HCT116 (cell line): ENCODE data around the gene TXN.

Experiments
- EZH2 ChIP-seq: fragments of 200-600 bp; sonication (generic); IDR thresholded peaks from 2 replicates; pipeline ENCODE4 v1.6.1; 2017; ENCODE audit warnings: antibody characterized with exemption, mixed run types
- JUND ChIP-seq: IDR thresholded peaks from 2 replicates; pipeline ENCODE4 v1.6.1; 2012
- POLR2A ChIP-seq: IDR thresholded peaks from 2 replicates; pipeline ENCODE4 v1.7.0; 2011; ENCODE audit warnings: borderline replicate concordance; ENCODE audit not compliant: insufficient read depth, insufficient read length; ENCODE audit errors: extremely low read depth
- POLR2AphosphoS5 ChIP-seq: IDR thresholded peaks from 2 replicates; pipeline ENCODE4 v1.6.1; 2011; ENCODE audit warnings: mild to moderate bottlenecking, low read depth, low read length, moderate library complexity
- REST ChIP-seq: IDR thresholded peaks from 2 replicates; pipeline ENCODE4 v1.6.1; 2012; ENCODE audit warnings: low read depth
- SRF ChIP-seq: IDR thresholded peaks from 2 replicates; pipeline ENCODE4 v1.6.1; 2012; ENCODE audit warnings: low read depth
- YY1 ChIP-seq: IDR thresholded peaks from 2 replicates; pipeline ENCODE4 v1.6.1; 2011; ENCODE audit warnings: low read length, low read depth, moderate library complexity, mild to moderate bottlenecking; ENCODE audit not compliant: insufficient replicate concordance; ENCODE audit errors: extremely low read depth
- TF ChIP-seq, protein P1 (sequence below), 3 experiments: fragments of 200-600 bp in 1 of 3; sonication (generic) in 1 of 3; IDR thresholded peaks in 2 of 3; conservative IDR thresholded peaks in 1 of 3; 2 replicates each; pipeline ENCODE4 v1.5.1; 2012 to 2017; ENCODE audit warnings: low read depth in 2 of 3, low read length in 2 of 3, antibody characterized with exemption in 1 of 3, borderline replicate concordance in 1 of 3, control low read depth in 1 of 3, mild to moderate bottlenecking in 1 of 3, mixed read lengths in 1 of 3, mixed run types in 1 of 3, moderate library complexity in 1 of 3; ENCODE audit not compliant: insufficient read depth in 1 of 3
- TF ChIP-seq, protein P2 (sequence below): IDR thresholded peaks from 2 replicates; pipeline ENCODE4 v1.6.1; 2012

DNA sequence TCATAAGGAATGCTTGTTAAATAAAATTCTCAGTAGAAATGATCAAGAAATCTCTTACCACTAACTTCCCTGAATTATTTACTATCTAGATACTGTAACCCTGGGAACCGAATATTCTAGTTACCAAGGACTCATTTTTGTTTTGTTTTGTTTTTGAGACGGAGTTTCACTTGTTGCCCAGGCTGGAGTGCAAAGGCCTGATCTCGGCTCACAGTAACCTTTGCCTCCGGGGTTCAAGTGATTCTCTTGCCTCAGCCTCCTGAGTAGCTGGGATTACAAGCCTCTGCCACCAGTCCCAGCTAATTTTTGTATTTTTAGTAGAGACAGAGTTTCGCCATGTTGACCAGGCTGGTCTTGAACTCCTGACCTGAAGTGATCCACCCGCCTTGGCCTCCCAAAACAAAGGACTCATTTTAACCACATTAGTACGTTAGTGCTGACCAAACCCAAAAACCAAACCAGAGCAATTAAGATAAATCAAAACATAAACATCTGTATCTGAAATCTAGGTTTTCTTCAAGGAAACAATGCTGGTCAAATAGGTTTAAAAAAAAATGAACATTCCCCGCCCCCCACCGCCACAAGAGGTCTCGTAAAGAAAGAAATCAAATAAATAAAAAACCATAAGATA, 3.7 kb downstream of the TXN start:
- no peak for TF ChIP-seq POLR2A
- no peak for TF ChIP-seq JUND
- TF ChIP-seq, protein P1, sequence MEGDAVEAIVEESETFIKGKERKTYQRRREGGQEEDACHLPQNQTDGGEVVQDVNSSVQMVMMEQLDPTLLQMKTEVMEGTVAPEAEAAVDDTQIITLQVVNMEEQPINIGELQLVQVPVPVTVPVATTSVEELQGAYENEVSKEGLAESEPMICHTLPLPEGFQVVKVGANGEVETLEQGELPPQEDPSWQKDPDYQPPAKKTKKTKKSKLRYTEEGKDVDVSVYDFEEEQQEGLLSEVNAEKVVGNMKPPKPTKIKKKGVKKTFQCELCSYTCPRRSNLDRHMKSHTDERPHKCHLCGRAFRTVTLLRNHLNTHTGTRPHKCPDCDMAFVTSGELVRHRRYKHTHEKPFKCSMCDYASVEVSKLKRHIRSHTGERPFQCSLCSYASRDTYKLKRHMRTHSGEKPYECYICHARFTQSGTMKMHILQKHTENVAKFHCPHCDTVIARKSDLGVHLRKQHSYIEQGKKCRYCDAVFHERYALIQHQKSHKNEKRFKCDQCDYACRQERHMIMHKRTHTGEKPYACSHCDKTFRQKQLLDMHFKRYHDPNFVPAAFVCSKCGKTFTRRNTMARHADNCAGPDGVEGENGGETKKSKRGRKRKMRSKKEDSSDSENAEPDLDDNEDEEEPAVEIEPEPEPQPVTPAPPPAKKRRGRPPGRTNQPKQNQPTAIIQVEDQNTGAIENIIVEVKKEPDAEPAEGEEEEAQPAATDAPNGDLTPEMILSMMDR (IDR thresholded peaks at IDR 0.05 in 2 of 3, conservative IDR thresholded peaks at IDR 0.05 in 1 of 3; ENCODE audit: borderline replicate concordance in 1 of 3, insufficient read depth in 1 of 3, low read depth in 2 of 3, low read length in 2 of 3) = no peak
- no peak for TF ChIP-seq REST
- no peak for TF ChIP-seq EZH2
- TF ChIP-seq, protein P2, sequence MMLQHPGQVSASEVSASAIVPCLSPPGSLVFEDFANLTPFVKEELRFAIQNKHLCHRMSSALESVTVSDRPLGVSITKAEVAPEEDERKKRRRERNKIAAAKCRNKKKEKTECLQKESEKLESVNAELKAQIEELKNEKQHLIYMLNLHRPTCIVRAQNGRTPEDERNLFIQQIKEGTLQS = no peak
- TF ChIP-seq SRF = no peak
- no peak for TF ChIP-seq POLR2AphosphoS5
- no peak for TF ChIP-seq YY1
